Upper lobe of left lung (tissue), 6 donors: Measurements from ENCODE around the gene KLHL9. TPM values are rescaled to one million over a fixed set of nuclear protein-coding genes. Genes with fewer than 3 reads are reported as not detected.
A peak's percentile ranks its signal among the peaks of the same experiment; 100 is the strongest.

ENCODE experiments used
- ATAC-seq, 2 donors: fragments of 200-7000 bp; cut with Tn5 transposase; one replicate each; pipeline ENCODE4 v1.9.1; 2022; ENCODE audit warnings: mild to moderate bottlenecking in 2 of 2, moderate library complexity in 2 of 2; ENCODE audit not compliant: low FRiP score in 2 of 2
- DNase-seq, 2 donors: peaks; one replicate each; pipeline ENCODE4 v3.0.0-alpha.2; 2019 to 2020
- H3K27ac ChIP-seq, 4 donors: fragments of 200-600 bp; sonication (generic); one replicate each; pipeline ENCODE4 v1.5.1; 2016 to 2019
- H3K27me3 ChIP-seq, 4 donors: fragments of 200-600 bp; sonication (generic); one replicate each; pipeline ENCODE4 v1.5.1; 2017 to 2019
- H3K36me3 ChIP-seq, 4 donors: fragments of 200-600 bp; sonication (generic); one replicate each; pipeline ENCODE4 v1.5.1; 2016 to 2019
- H3K4me1 ChIP-seq, 4 donors: fragments of 200-600 bp; sonication (generic); one replicate each; pipeline ENCODE4 v1.5.1; 2018 to 2019
- H3K4me3 ChIP-seq, 4 donors: fragments of 200-600 bp; sonication (generic); one replicate each; pipeline ENCODE4 v1.5.1; 2017 to 2019; ENCODE audit warnings: mild to moderate bottlenecking in 2 of 4, moderate library complexity in 1 of 4
- H3K9me3 ChIP-seq, 4 donors: fragments of 200-600 bp; sonication (generic); one replicate each; pipeline ENCODE4 v1.5.1; 2018 to 2019
- EP300 ChIP-seq, 4 donors: sonication (generic); formaldehyde crosslinking; IDR thresholded peaks; one replicate each; pipeline ENCODE4 v1.5.1; 2017; ENCODE audit warnings: antibody characterized with exemption in 4 of 4, control low read depth in 2 of 4
- POLR2A ChIP-seq, 4 donors: fragments of 450-650 bp; IDR thresholded peaks; one replicate each; pipeline ENCODE4 v1.5.1; 2016 to 2017; ENCODE audit warnings: antibody characterized with exemption in 4 of 4, mild to moderate bottlenecking in 2 of 4
- POLR2AphosphoS5 ChIP-seq, 2 donors: sonication (generic); formaldehyde crosslinking; IDR thresholded peaks; one replicate each; pipeline ENCODE4 v1.5.1; 2017; ENCODE audit warnings: antibody characterized with exemption in 2 of 2
- WGBS, 2 donors: methylation state at CpG; one replicate each; pipeline ENCODE4 v1.1.5; 2017 to 2018; 5-methylcytosine and 5-hydroxymethylcytosine counted together
- total RNA-seq, 6 donors: library from RNA; depleted of rRNA in 4 of 6; stranded (reverse); fragments of >200 nt in 4 of 6; gene quantifications; one replicate each; pipeline versions ENCODE4 v1.1.0 to v1.2.1, GENCODE V29; 2016 to 2021
- TF ChIP-seq, protein P1 (sequence below), 6 experiments: fragments of 450-650 bp in 4 of 6; fragments of 200-600 bp in 2 of 6; sonication (generic) in 2 of 6; IDR thresholded peaks; one replicate each; pipeline ENCODE4 v1.5.1; 2016 to 2019; ENCODE audit warnings: antibody characterized with exemption in 6 of 6
- donor health status: DM: no; HTN: no; CAD: no; lungs with moderate emphysema.
- donor health status: DM: no; HTN: yes; CAD: no; lungs with severe emphysema.

KLHL9 gene
- total RNA-seq, 6 donors from 2014 or later = 14.6 to 23.7 (median 19.5) TPM

DNA sequence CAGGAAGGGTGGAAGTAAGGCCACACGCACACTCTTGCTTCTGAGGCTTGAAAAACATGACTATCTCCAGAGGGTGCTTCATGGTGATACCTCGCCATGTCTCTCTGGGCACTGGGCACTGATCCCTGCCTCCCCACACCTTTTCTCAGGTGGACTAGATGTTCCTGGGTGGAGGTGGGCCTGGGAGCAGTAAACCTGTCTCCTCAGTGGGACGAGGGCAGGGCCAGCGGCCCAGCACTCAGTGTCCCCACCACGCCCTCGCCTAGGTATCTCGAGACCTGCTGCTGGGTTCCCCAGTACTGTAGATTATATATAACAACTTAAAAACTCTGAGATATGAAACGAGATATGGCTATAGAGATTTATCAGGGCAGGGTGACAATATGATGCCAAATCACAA is 27.1 kb upstream of the KLHL9 start:
- 88 to 93% methylated on average over 5 to 8 of the region's 8 CpGs for WGBS, 2 donors
- peak in 1 of 2 donors; percentile 59 for ATAC-seq
- TF ChIP-seq POLR2A (IDR thresholded peaks at IDR 0.05) (no peak), POLR2AphosphoS5 (IDR thresholded peaks at IDR 0.05) (no peak), EP300 (IDR thresholded peaks at IDR 0.05) (no peak)
- TF ChIP-seq, protein P1, sequence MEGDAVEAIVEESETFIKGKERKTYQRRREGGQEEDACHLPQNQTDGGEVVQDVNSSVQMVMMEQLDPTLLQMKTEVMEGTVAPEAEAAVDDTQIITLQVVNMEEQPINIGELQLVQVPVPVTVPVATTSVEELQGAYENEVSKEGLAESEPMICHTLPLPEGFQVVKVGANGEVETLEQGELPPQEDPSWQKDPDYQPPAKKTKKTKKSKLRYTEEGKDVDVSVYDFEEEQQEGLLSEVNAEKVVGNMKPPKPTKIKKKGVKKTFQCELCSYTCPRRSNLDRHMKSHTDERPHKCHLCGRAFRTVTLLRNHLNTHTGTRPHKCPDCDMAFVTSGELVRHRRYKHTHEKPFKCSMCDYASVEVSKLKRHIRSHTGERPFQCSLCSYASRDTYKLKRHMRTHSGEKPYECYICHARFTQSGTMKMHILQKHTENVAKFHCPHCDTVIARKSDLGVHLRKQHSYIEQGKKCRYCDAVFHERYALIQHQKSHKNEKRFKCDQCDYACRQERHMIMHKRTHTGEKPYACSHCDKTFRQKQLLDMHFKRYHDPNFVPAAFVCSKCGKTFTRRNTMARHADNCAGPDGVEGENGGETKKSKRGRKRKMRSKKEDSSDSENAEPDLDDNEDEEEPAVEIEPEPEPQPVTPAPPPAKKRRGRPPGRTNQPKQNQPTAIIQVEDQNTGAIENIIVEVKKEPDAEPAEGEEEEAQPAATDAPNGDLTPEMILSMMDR (IDR thresholded peaks at IDR 0.05) = no peak
- no peaks in the 10 kb centered on the region for H3K4me1 ChIP-seq
- no peaks in the 10 kb centered on the region for H3K36me3 ChIP-seq
- H3K27ac ChIP-seq = no peak overlapping the region
- DNase-seq = peak in 1 of 2 donors; percentile 42
- H3K4me3 ChIP-seq = no peak overlapping the region
- no peaks in the 10 kb centered on the region for H3K27me3 ChIP-seq
- no peaks in the 10 kb centered on the region for H3K9me3 ChIP-seq

DNA sequence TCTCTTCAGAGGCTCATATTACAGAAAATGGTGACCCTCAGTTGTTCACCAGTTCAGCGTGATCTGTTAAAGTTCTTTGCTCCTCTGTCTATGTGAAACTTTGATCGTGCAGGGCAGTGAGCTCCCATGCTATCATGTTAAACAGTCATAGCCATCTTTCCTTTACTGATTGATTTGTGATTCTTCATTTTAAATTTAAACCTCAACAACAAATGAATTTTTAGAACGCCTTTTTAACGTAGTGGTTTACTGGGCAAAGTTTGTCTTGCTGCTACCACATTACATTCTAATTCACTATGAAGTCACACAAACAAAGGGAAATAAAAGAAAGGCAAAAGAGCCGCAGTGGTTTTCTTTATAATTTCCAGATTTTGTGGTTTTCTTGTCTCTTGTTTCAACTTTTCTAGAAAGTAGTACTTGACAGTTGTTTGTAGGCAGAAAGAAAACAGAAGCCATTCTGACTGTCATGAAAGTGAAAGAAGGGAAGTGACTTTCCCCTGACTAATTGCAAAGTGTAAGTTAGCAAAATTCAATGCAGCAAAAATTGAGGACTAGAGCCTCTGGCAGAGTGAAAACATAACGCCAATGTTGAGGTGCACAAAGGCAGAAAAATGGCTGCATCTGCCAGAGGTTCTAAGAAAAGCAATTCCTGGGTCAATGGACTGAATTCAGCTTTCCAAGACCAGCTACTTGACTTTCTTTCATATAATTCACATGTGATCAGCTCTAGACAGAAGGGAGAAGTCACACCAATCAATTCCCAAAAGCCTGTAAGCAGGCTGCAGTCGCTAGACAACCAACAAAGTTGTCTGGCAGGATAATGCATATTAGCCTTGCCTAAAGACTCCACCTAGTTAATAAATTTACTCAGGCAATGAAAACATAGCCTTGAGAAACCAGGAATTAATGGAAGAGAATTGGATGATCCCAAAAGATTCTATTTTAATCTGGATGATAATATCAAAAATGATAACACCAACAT is 22.6 kb upstream of the KLHL9 start:
- DNase-seq (no peak), ATAC-seq (no peak)
- Histone ChIP-seq H3K4me3 (no peak overlapping the region), H3K4me1 (no peaks in the 10 kb centered on the region), H3K36me3 (no peaks in the 10 kb centered on the region), H3K9me3 (no peaks in the 10 kb centered on the region), H3K27ac (no peak overlapping the region), H3K27me3 (no peaks in the 10 kb centered on the region)
- TF ChIP-seq POLR2AphosphoS5 (IDR thresholded peaks at IDR 0.05) (no peak), POLR2A (IDR thresholded peaks at IDR 0.05) (no peak), EP300 (IDR thresholded peaks at IDR 0.05) (no peak)
- TF ChIP-seq, protein P1 (IDR thresholded peaks at IDR 0.05) = no peak
- 64 to 68% methylated on average over 7 of the region's 7 CpGs for WGBS, 2 donors

DNA sequence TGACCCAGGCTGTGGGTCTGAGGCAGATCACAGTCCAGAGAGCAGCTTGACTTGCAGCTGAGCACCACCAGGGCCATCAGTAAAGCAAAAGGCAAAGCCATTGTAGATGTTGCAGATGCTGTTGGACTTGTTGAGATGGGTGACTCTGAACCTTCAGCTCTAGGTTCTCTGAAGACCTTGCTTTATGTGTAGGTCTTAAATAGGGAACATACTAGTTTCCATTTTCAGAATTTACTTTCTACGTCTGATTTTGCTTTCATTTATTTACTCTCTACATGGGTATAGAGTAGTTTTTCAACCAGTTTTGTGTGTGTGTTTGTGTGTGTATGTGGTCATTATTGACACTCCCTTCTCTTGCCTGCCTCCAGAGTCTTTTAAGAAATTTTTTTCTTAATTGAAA is 15.6 kb upstream of the KLHL9 start, which contains the start of gene IFNA6:
Gene IFNA6 (minus strand): TSS at position 101 of the 400 bp plus-strand sequence. CDS start 0 bp downstream, at position 101.
- Histone ChIP-seq H3K27me3 (no peaks in the 10 kb centered on the region), H3K27ac (no peak within 1 kb of the TSS), H3K9me3 (no peaks in the 10 kb centered on the region), H3K4me3 (no peak within 1 kb of the TSS), H3K4me1 (no peaks in the 10 kb centered on the region), H3K36me3 (no peaks in the 10 kb centered on the region)
- 82 to 87% methylated on average over 1 of the region's 1 CpG for WGBS, 2 donors
- TF ChIP-seq EP300 (IDR thresholded peaks at IDR 0.05) (no peak), POLR2AphosphoS5 (IDR thresholded peaks at IDR 0.05) (no peak), POLR2A (IDR thresholded peaks at IDR 0.05) (no peak)
- TF ChIP-seq, protein P1 (IDR thresholded peaks at IDR 0.05) = no peak
- ATAC-seq (no peak), DNase-seq (no peak)

DNA sequence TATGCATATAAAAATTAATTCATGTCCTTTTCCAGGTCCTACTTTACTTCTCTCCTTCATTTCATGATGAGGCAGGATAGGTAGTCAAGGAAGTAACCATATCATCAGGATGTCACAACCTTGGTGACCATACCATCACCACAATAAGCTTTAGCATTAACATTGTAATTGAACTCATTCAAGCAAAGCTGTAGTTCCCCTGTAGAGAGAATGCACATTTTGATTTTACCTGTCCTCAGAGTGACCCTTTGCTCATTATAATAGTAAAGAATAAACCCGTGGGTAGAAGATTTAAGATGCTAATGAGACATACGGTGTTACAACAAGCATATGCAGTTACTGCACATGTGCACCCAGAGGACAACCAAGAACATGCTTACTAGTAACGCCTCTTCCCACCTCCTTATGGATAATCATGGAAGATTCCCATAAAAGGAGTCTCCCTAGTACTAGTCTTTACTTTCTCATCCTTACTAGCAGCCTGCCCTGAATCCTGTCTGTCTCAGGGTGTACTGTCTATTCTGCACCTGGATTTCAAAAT is 13.3 kb upstream of the KLHL9 start:
- Histone ChIP-seq H3K4me1 (no peaks in the 10 kb centered on the region), H3K4me3 (no peak overlapping the region), H3K36me3 (no peaks in the 10 kb centered on the region), H3K27me3 (no peaks in the 10 kb centered on the region), H3K27ac (no peak overlapping the region), H3K9me3 (peaks cover 0 to 3% (median 0%) of the 10 kb centered on the region in 4 donors)
- TF ChIP-seq POLR2A (IDR thresholded peaks at IDR 0.05) = no peak
- no peak for TF ChIP-seq EP300 (IDR thresholded peaks at IDR 0.05)
- TF ChIP-seq, protein P1 (IDR thresholded peaks at IDR 0.05) = no peak
- TF ChIP-seq POLR2AphosphoS5 (IDR thresholded peaks at IDR 0.05) = no peak
- DNase-seq (no peak), ATAC-seq (no peak)
- WGBS, 2 donors = 69 to 71% methylated on average over 3 of the region's 3 CpGs
